HG03442 (cell line): ENCODE measurements around the gene ODAD3.
"Not testable (repeated sequence)": the region's sequence is repeated elsewhere in the genome, so short reads cannot be mapped to it uniquely, and the experiment has no call there.

Source experiments
- ATAC-seq: cut with Tn5 transposase; IDR thresholded peaks from one replicate; pipeline ENCODE4 v1.9.1; 2021; ENCODE audit warnings: mild to moderate bottlenecking, moderate library complexity; ENCODE audit not compliant: unreplicated experiment

ODAD3 gene

GRCh38 chr19:11408591-11408990 lies 26.3 kb downstream of the ODAD3 start:
- no peak for ATAC-seq

- not testable (repeated sequence) for ATAC-seq
Measured at GRCh38 chr19:11406703-11407236, 28.2 kb downstream of the ODAD3 start.

- ATAC-seq, result no peak
Measured at GRCh38 chr19:11405846-11406643, 28.9 kb downstream of the ODAD3 start.

GRCh38 chr19:11404588-11405222 lies 30.2 kb downstream of the ODAD3 start:
- ATAC-seq, result no peak

- no peak for ATAC-seq
Measured at GRCh38 chr19:11401808-11402543, 32.9 kb downstream of the ODAD3 start.

GRCh38 chr19:11400798-11401197 lies 34.1 kb downstream of the ODAD3 start:
- ATAC-seq, result no peak

- no peak for ATAC-seq
Measured at GRCh38 chr19:11399667-11400066, 35.3 kb downstream of the ODAD3 start.

- no peak for ATAC-seq
Measured at GRCh38 chr19:11397089-11397610, 37.8 kb downstream of the ODAD3 start.

- no peak for ATAC-seq
Measured at GRCh38 chr19:11390933-11391680, 43.8 kb downstream of the ODAD3 start.

- no peak for ATAC-seq
Measured at GRCh38 chr19:11390359-11390758, 44.6 kb downstream of the ODAD3 start.

GRCh38 chr19:11387162-11388034 lies 47.5 kb downstream of the ODAD3 start:
- no peak for ATAC-seq

- ATAC-seq, result no peak
Measured at GRCh38 chr19:11384778-11385129, 50.2 kb downstream of the ODAD3 start.

- no peak for ATAC-seq
Measured at GRCh38 chr19:11383706-11384048, 51.2 kb downstream of the ODAD3 start.

- ATAC-seq, result no peak
Measured at GRCh38 chr19:11382898-11383705, 51.8 kb downstream of the ODAD3 start.

GRCh38 chr19:11380653-11381537 lies 54.0 kb downstream of the ODAD3 start:
- ATAC-seq, result peak; percentile 70

GRCh38 chr19:11379857-11380350 lies 55.0 kb downstream of the ODAD3 start:
- no peak for ATAC-seq

- ATAC-seq, result not testable (repeated sequence)
Measured at GRCh38 chr19:11379269-11379845, 55.6 kb downstream of the ODAD3 start.
